Measurements from ENCODE around the gene PGLYRP1.

DNA sequence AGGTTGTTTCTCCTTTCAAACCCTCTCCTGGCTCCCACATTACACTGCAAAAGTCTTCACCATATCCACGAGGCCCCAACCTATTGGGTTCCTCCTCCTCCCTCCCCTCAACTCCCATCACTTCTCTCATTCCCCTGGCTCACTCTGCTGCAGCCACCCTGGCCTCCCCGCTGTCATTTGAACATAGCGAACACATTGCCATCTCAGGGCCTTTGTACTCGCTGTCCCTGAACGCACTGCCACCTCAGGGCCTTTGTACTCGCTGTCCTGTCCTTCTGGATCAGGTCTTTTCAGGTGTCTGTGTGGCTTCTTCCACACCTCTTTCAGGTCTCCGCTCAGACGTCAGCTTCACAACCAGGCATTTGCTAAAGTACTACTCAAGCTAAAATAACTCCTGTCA, 25.9 kb downstream of the PGLYRP1 start:
- TF ChIP-seq CTCF (IDR thresholded peaks at IDR 0.05) (no peak), POLR2A (IDR thresholded peaks at IDR 0.05) (no peak)

Data from vagina (tissue), 2 donors.